Erythroblast (primary cell): Measurements from ENCODE around the gene LMF2.

Experiments used
- GATA1 ChIP-seq: IDR thresholded peaks from 2 replicates; pipeline ENCODE4 v1.6.1; 2011; ENCODE audit warnings: low read depth, mild to moderate bottlenecking, control low read depth, low read length, moderate library complexity
- POLR2A ChIP-seq: IDR thresholded peaks from 2 replicates; pipeline ENCODE4 v1.6.1; 2011; ENCODE audit warnings: mild to moderate bottlenecking, low read length

DNA sequence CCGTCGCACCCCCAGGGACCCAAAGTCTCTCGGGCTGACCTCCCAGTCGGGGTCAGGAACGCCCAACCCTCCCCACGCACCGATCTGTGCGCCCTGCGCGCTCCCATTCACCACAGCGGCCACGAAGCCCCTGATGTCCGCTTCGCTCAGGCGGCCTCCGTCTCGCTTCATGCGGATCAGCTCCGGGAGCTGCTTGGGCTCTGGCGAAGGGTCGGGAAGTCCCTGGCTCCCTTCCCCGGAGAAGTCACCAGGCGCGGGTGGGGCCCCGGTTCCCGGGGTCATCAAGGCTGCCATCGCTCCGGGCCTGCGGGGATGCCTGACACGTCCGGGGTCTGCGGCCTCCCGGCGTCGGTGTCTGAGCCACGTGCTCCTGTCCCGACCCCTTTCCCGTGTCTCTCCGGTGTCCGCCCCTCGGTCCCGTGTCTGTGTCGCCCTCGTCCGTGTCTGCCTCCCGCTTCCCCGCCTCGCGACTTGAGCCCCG is 22.0 kb upstream of the LMF2 start:
- no peak for TF ChIP-seq POLR2A
- TF ChIP-seq GATA1 = no peak
